Sigmoid colon (tissue), 7 donors: ENCODE data around the gene KCNE1. TPM values are rescaled to one million over a fixed set of nuclear protein-coding genes. Genes with fewer than 3 reads are reported as not detected.

ENCODE experiments used
- DNase-seq: peaks from one replicate; pipeline ENCODE4 v3.0.0-alpha.2; 2019
- H3K27ac ChIP-seq, 4 donors: fragments of 200-600 bp; sonication (generic); one replicate each; pipeline ENCODE4 v1.5.1; 2016 to 2019; ENCODE audit warnings: mild to moderate bottlenecking in 1 of 4
- H3K27me3 ChIP-seq, 3 donors: fragments of 200-600 bp; sonication (generic); one replicate each; pipeline ENCODE4 v1.5.1; 2019; ENCODE audit warnings: mild to moderate bottlenecking in 1 of 3
- H3K36me3 ChIP-seq, 4 donors: fragments of 200-600 bp; sonication (generic); one replicate each; pipeline ENCODE4 v1.5.1; 2016 to 2019
- H3K4me1 ChIP-seq, 4 donors: fragments of 200-600 bp; sonication (generic); one replicate each; pipeline ENCODE4 v1.5.1; 2017 to 2019
- H3K4me3 ChIP-seq, 4 donors: fragments of 200-600 bp; sonication (generic); one replicate each; pipeline ENCODE4 v1.5.1; 2017 to 2019; ENCODE audit warnings: mild to moderate bottlenecking in 2 of 4, moderate library complexity in 1 of 4
- H3K9me3 ChIP-seq, 4 donors: fragments of 200-600 bp in 3 of 4; sonication (generic) in 3 of 4; one replicate each; pipeline versions ENCODE4 v1.5.1 to v1.6.1; 2013 to 2019
- CTCF ChIP-seq, 4 experiments: fragments of 450-650 bp in 3 of 4; fragments of 200-600 bp in 1 of 4; IDR thresholded peaks; one replicate each; pipeline ENCODE4 v1.5.1; 2016 to 2019; ENCODE audit warnings: antibody characterized with exemption in 4 of 4, mild to moderate bottlenecking in 3 of 4, moderate library complexity in 2 of 4
- EP300 ChIP-seq, 4 donors: sonication (generic); formaldehyde crosslinking; IDR thresholded peaks; one replicate each; pipeline ENCODE4 v1.6.1; 2017; ENCODE audit warnings: antibody characterized with exemption in 4 of 4
- POLR2A ChIP-seq, 2 donors: fragments of 450-650 bp; IDR thresholded peaks; one replicate each; pipeline ENCODE4 v1.6.1; 2016; ENCODE audit warnings: antibody characterized with exemption in 2 of 2, mild to moderate bottlenecking in 2 of 2, moderate library complexity in 2 of 2
- POLR2AphosphoS5 ChIP-seq, 4 donors: sonication (generic); formaldehyde crosslinking; IDR thresholded peaks; one replicate each; pipeline ENCODE4 v1.6.1; 2017; ENCODE audit warnings: antibody characterized with exemption in 4 of 4
- WGBS, 2 donors: extraction: QIAGEN DNeasy Blood & Tissue Kit; methylation state at CpG; one replicate each; pipeline ENCODE4 v1.1.7; 2013; 5-methylcytosine and 5-hydroxymethylcytosine counted together
- intact Hi-C: fragments of 100-400 bp; cut with DNase I; formaldehyde crosslinking; loops from one replicate; pipeline ENCODE4 v1.15.1; 2023
- polyA plus RNA-seq, 3 donors: library from polyadenylated mRNA; stranded (reverse); fragments of 200-250 nt; gene quantifications; one replicate each; pipeline ENCODE4 v1.2.3, GENCODE V29; 2013
- total RNA-seq, 4 donors: library from RNA; depleted of rRNA; stranded (reverse); fragments of >200 nt; gene quantifications; one replicate each; pipeline ENCODE4 v1.1.0, GENCODE V29; 2016
- donor health status: healthy with polysubstance abuse.
- donor health status: Bipolar disorder and iron deficiency.
- donor health status: healthy.

Gene KCNE1
- total and polyA plus RNA-seq, 7 donors: 0.60 to 7.2 (median 2.3) TPM; not detected in 1

DNA sequence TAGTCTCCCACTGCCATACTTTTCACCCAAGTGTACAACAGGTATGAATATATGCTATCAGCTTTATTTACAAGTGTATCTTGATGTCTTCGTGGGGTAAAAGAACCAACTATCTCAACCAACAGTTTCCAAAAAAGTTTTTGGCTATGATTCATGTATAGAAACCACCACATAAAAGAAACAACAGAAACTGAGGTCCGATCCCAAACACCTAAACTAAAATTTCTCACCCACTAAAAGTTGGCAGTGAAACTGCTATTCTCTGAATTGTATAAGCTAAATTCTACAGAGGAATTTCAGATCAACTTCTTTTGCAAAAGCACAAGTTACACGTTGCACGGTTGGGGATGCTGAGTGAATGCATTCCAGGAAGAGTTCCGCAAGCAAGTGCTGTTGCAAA is 5.0 kb upstream of the KCNE1 start:
- Histone ChIP-seq H3K4me1 (peaks cover 0 to 19% (median 3%) of the 10 kb centered on the region in 4 donors), H3K4me3 (no peak overlapping the region), H3K27ac (no peak overlapping the region), H3K9me3 (no peaks in the 10 kb centered on the region), H3K36me3 (peaks cover 0 to 53% (median 17%) of the 10 kb centered on the region in 4 donors), H3K27me3 (no peaks in the 10 kb centered on the region)
- TF ChIP-seq POLR2A (IDR thresholded peaks at IDR 0.05) (no peak), EP300 (IDR thresholded peaks at IDR 0.05) (no peak), POLR2AphosphoS5 (IDR thresholded peaks at IDR 0.05) (no peak), CTCF (IDR thresholded peaks at IDR 0.05) (no peak)
- WGBS, 2 donors: 84 to 90% methylated on average over 5 of the region's 5 CpGs
- no peak for DNase-seq
- intact Hi-C loops: no loop called here

DNA sequence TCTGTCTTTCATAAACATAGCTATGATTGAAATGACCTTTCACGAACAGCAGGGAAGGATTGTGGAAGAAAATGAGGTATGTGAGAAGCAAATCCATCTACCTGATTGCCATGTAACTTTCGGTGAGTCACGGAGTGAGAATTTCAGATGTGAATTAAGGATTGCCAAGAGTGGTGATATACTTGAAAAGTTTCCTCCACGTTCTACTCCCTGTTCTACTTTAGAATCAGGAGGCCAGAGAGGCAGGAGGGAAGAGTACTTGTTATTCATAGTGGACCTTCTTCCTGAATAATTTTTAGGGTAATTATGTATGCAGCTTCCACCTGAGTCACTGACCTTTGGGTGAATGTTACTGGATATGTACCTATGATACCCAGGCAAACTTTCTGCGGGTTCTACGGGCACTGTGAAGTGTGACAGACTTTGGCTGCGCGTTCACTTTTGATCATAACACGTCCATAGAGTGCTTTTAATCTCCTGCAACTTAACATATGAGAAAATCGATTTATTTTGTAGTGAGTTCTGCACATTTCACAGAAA is 2.6 kb upstream of the KCNE1 start:
- Histone ChIP-seq H3K4me1 (peaks cover 0 to 10% (median 0%) of the 10 kb centered on the region in 4 donors), H3K9me3 (no peaks in the 10 kb centered on the region), H3K36me3 (peaks cover 0 to 31% (median 1%) of the 10 kb centered on the region in 4 donors), H3K27ac (no peak overlapping the region), H3K27me3 (no peaks in the 10 kb centered on the region), H3K4me3 (no peak overlapping the region)
- 91 to 93% methylated on average over 10 of the region's 10 CpGs for WGBS, 2 donors
- intact Hi-C loops: no loop called here
- no peak for TF ChIP-seq CTCF (IDR thresholded peaks at IDR 0.05)
- TF ChIP-seq EP300 (IDR thresholded peaks at IDR 0.05): no peak
- TF ChIP-seq POLR2AphosphoS5 (IDR thresholded peaks at IDR 0.05): no peak
- TF ChIP-seq POLR2A (IDR thresholded peaks at IDR 0.05): no peak
- no peak for DNase-seq

- Histone ChIP-seq H3K9me3 (no peaks in the 10 kb centered on the region), H3K4me1 (peaks cover 0 to 3% (median 0%) of the 10 kb centered on the region in 4 donors), H3K27ac (peak overlapping the region in 1 of 4 donors; percentile 6), H3K27me3 (no peaks in the 10 kb centered on the region), H3K4me3 (no peak overlapping the region), H3K36me3 (peaks cover 0 to 21% (median 0%) of the 10 kb centered on the region in 4 donors)
- DNase-seq: no peak
- intact Hi-C loops: no loop called here
- no peak for TF ChIP-seq POLR2A (IDR thresholded peaks at IDR 0.05)
- TF ChIP-seq CTCF (IDR thresholded peaks at IDR 0.05): no peak
- no peak for TF ChIP-seq POLR2AphosphoS5 (IDR thresholded peaks at IDR 0.05)
- no peak for TF ChIP-seq EP300 (IDR thresholded peaks at IDR 0.05)
- WGBS, 2 donors: 87 to 89% methylated on average over 2 of the region's 2 CpGs
Observed at GRCh38 chr21:34513129-34513675, 1.2 kb upstream of the KCNE1 start.

GRCh38 chr21:34511181-34511580 is 829 bp downstream of the KCNE1 start:
- Histone ChIP-seq H3K27me3 (no peaks in the 10 kb centered on the region), H3K4me1 (no peaks in the 10 kb centered on the region), H3K4me3 (peak overlapping the region in 1 of 4 donors; percentile 26), H3K9me3 (no peaks in the 10 kb centered on the region), H3K27ac (peak overlapping the region in 2 of 4 donors; percentile 54 to 60), H3K36me3 (peaks cover 0 to 5% (median 0%) of the 10 kb centered on the region in 4 donors)
- intact Hi-C loops: no loop called here
- TF ChIP-seq POLR2AphosphoS5 (IDR thresholded peaks at IDR 0.05) (no peak), POLR2A (IDR thresholded peaks at IDR 0.05) (no peak), CTCF (IDR thresholded peaks at IDR 0.05) (no peak), EP300 (IDR thresholded peaks at IDR 0.05) (no peak)
- DNase-seq: no peak
- WGBS, 2 donors: 84 to 88% methylated on average over 5 of the region's 5 CpGs
